COLO668 (cell line): ENCODE measurements around the gene DCLK2.

Source experiments
- DNase-seq: peaks from one replicate; lab custom pipeline; 2025; ENCODE audit not compliant: unreplicated experiment; lab: John Stamatoyannopoulos, UW

Gene DCLK2

GRCh38 chr4:150256225-150256620, 178.0 kb downstream of the DCLK2 start:
- no peak for DNase-seq

GRCh38 chr4:150256841-150257730, 178.8 kb downstream of the DCLK2 start:
- no peak for DNase-seq

GRCh38 chr4:150258569-150258968, 180.3 kb downstream of the DCLK2 start:
- DNase-seq: no peak

- DNase-seq: no peak
Measured at GRCh38 chr4:150259861-150260567, 181.8 kb downstream of the DCLK2 start.

GRCh38 chr4:150261571-150261970, 183.3 kb downstream of the DCLK2 start:
- DNase-seq: no peak

- no peak for DNase-seq
Measured at GRCh38 chr4:150262611-150263010, 184.4 kb downstream of the DCLK2 start.

- DNase-seq: no peak
Measured at GRCh38 chr4:150264595-150265161, 186.4 kb downstream of the DCLK2 start.

- DNase-seq: no peak
Measured at GRCh38 chr4:150265806-150266205, 187.6 kb downstream of the DCLK2 start.

- DNase-seq: no peak
Measured at GRCh38 chr4:150268444-150268843, 190.2 kb downstream of the DCLK2 start.

GRCh38 chr4:150278206-150278605, 200.0 kb downstream of the DCLK2 start:
- DNase-seq: no peak

GRCh38 chr4:150280081-150280895, 202.0 kb downstream of the DCLK2 start:
- DNase-seq: no peak

GRCh38 chr4:150280975-150281374, 202.7 kb downstream of the DCLK2 start:
- no peak for DNase-seq

- no peak for DNase-seq
Measured at GRCh38 chr4:150283689-150284088, 205.4 kb downstream of the DCLK2 start.

GRCh38 chr4:150286656-150287055, 208.4 kb downstream of the DCLK2 start:
- no peak for DNase-seq

GRCh38 chr4:150289198-150289597, 211.0 kb downstream of the DCLK2 start:
- DNase-seq: no peak

- no peak for DNase-seq
Measured at GRCh38 chr4:150289881-150290280, 211.6 kb downstream of the DCLK2 start.

GRCh38 chr4:150297861-150298474, 219.7 kb downstream of the DCLK2 start:
- peak; percentile 32 for DNase-seq

GRCh38 chr4:150299816-150300215, 221.6 kb downstream of the DCLK2 start:
- DNase-seq: no peak

GRCh38 chr4:150302553-150302952, 224.3 kb downstream of the DCLK2 start:
- DNase-seq: no peak

- no peak for DNase-seq
Measured at GRCh38 chr4:150305995-150306394, 227.8 kb downstream of the DCLK2 start.

- DNase-seq: no peak
Measured at GRCh38 chr4:150306719-150307118, 228.5 kb downstream of the DCLK2 start.
